ENCODE results near the gene RNF223. TPM values are rescaled to one million over a fixed set of nuclear protein-coding genes. Genes with fewer than 3 reads are reported as not detected.

The RNF223 gene
- total and polyA plus RNA-seq, 2 of the 8 experiments (the other 6 are each of a cell fraction or from before 2014, with no cell fraction given): not detected

DNA sequence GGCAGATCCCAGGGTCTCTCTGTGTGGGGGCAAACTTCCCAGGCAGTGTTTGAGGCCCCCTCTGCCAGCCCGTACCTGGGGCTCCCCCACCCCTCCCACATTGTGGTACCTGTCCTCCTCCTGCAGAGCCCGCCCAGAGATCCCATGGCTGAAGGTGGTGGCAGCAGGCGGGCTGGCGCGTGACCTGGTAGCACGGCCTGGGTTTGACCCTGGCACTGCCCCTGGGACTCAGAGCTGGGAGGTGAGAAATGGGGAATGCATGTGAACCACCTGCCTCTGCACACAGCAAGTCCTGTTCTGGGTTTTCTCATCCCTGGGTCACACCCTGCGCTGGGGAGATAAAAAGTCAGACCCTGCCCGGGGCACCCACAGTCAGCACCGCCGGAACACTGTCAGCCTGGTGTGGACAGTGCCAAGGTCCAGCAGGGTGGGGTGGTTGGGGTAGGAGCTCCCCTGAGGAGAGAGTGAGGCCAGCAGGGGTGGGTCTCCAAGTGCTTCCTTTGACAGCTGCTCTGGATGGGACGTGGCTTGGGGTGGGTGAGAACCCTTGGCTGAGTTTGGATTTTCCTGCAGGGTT lies 42.4 kb downstream of the RNF223 start (continued):
- TF ChIP-seq HDAC2 (IDR thresholded peaks at IDR 0.05; ENCODE audit: borderline replicate concordance in 1 of 2, low read depth in 2 of 2, low read length in 2 of 2) (no peak), TAF1 (IDR thresholded peaks at IDR 0.05; ENCODE audit: low read depth, low read length) (no peak), TBP (IDR thresholded peaks at IDR 0.05; ENCODE audit: low read depth, low read length) (no peak), JUND (IDR thresholded peaks at IDR 0.05; ENCODE audit: low read length) (no peak), EP300 (IDR thresholded peaks at IDR 0.05; ENCODE audit: borderline replicate concordance in 1 of 2, low read depth in 2 of 2, low read length in 2 of 2) (no peak)

Measured in H1 (cell line).